Measurements from ENCODE around the gene XRN1.

Gene XRN1

GRCh38 chr3:142270407-142270806, 177.4 kb downstream of the XRN1 start:
- DNase-seq (ENCODE audit: low spot score): no peak

GRCh38 chr3:142269767-142270166, 178.1 kb downstream of the XRN1 start:
- no peak for DNase-seq (ENCODE audit: low spot score)

- DNase-seq (ENCODE audit: low spot score): no peak
Measured at GRCh38 chr3:142268426-142268825, 179.4 kb downstream of the XRN1 start.

- no peak for DNase-seq (ENCODE audit: low spot score)
Measured at GRCh38 chr3:142267269-142267668, 180.6 kb downstream of the XRN1 start.

GRCh38 chr3:142263112-142263511, 184.7 kb downstream of the XRN1 start:
- no peak for DNase-seq (ENCODE audit: low spot score)

GRCh38 chr3:142259359-142259758, 188.5 kb downstream of the XRN1 start:
- no peak for DNase-seq (ENCODE audit: low spot score)

- no peak for DNase-seq (ENCODE audit: low spot score)
Measured at GRCh38 chr3:142256712-142257333, 191.0 kb downstream of the XRN1 start.

All from SW480 (cell line).